HG03565 (cell line): Measurements from ENCODE around the gene PLEK.
"Not testable (repeated sequence)": the region's sequence is repeated elsewhere in the genome, so short reads cannot be mapped to it uniquely, and the experiment has no call there.

Experiments
- ATAC-seq: cut with Tn5 transposase; IDR thresholded peaks from one replicate; pipeline ENCODE4 v1.9.1; 2021; ENCODE audit warnings: mild to moderate bottlenecking, moderate library complexity; ENCODE audit not compliant: unreplicated experiment

Gene PLEK

GRCh38 chr2:68352651-68353391 is 12.3 kb upstream of the PLEK start:
- no peak for ATAC-seq

GRCh38 chr2:68356599-68357239 is 8.4 kb upstream of the PLEK start:
- no peak for ATAC-seq

DNA sequence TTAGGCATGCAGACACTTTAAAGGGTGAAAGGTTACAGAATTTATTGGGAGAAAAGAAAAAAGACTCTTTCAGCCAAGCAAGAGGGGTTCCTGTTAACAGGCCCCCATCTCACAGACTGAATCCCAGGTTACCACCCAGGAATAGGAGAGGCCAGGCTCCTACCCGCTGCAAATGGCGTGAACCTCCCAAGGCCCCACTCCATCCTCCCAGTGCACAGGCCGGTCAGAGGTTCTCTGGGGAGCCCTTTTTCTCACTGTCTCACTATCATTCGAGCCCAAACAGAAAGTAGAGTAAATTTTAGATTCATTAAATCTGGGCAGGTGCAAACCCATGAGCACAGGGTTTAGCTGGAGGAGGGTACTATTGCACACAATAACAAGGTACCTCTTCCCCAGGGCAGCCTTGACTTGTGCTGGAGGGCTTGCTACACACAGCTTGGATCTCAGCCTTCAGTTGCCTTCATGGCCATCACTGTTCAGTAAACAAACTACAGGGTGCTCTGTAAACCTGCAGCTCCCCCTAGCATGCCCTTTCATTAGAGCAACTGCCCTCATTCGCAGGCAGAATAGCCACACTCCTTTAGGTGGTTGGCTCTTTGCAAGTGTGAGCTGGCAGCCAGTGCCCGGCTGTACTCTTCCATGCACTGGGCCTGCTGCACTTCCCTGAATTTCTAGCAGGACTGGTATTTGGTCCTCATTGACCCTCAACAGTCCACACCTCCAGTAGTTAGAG is 7.3 kb upstream of the PLEK start:
- peak; percentile 58 for ATAC-seq

DNA sequence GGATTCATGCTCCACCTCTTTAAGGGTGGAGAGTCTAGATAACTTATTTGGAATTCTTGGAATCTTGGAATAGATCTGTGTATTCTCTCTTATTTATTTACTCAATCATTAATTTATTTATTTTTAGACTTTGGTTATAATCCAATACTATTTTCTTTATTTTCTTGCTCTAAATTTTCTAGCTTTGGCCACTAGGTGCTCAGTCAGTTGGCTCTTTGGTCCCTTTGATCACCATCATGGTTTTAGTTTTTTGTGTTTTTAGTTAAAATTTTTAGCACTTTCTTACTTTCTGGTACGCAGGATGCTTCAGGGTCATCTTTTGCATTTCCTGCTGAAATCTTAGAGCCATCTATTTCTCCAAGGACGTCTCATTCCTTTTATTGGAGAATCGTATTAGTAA is 5.2 kb upstream of the PLEK start:
- no peak for ATAC-seq

DNA sequence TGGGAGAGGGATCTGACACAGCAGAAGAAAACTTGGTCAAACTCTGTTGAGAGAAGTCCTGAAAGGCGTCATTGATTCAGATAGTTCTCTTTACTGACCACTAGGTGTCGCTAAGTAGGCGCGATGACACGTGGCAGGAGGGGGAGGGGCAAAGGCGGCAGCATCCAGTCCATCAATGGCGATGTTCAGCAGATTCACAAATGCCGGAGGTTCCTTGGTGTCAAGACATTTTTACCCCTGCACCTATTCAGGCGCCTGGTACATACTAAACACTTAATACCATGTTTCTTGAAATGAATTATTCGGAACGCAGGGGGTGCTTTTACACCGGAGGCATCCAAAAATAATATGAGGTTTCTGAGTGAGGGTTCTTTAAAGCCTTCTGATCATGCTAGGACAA is 3.0 kb upstream of the PLEK start:
- peak; percentile 34 for ATAC-seq

GRCh38 chr2:68362749-68363148 is 2.3 kb upstream of the PLEK start:
- ATAC-seq: no peak

- ATAC-seq: no peak
Measured at GRCh38 chr2:68363721-68364120, 1.4 kb upstream of the PLEK start.

DNA sequence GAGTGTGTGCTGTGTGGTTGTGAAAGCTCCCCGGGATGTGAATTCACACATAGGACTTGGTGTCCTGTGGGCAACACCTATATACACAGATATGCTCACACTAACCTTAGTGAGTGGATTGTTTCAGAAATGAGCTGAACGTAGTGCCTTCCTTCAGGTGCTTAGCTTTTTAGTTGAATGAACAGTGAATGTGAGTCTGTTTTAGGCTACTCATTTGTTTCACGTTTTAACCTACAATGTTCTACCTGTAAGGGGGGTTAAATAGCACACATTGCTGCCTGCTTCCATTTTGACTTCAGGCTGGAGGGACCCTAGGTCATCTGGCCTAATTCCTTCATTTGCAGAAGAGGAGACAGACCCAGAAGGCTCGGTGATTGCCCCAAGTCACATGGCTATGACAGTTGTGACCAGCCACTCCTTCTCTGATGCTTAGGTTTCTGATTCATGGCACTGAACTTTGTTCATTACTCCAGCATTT is 1.0 kb downstream of the PLEK start:
- peak; percentile 33 for ATAC-seq

DNA sequence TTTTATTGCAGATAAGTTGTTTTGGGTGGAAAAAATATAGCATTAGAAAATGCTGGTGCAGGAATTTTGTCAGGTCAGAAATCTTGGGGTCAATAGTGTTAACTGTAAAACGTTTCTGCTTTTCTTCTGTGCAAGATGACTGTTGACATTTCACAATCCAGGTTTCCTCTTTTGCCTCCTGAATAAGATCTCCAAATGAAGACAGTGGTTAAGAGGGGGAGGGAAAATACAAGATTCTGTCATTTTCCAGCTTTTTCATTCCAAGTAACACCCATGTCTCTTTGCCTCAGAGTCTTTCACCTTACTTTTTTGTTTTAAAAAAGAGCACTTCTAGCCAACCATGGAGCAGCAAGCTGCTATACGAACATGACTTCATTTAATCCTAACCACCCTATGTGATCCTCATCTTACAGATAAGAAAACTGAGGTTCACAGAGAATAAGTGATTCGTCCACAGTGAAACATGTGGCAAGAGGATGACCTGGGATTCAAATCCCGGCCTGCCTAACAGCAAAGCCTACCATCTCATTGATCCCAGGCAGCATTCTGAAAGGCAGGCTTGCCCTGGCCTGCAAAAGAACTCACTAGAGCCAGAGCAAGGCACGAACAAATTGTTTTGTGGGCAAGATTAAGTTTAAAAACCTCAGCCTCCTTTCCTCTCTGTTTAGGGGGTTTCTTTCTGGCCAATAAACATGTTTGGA is 3.0 kb downstream of the PLEK start:
- no peak for ATAC-seq

- ATAC-seq: no peak
Measured at GRCh38 chr2:68368654-68369336, 3.7 kb downstream of the PLEK start.

- ATAC-seq: no peak
Measured at GRCh38 chr2:68369337-68369734, 4.3 kb downstream of the PLEK start.

DNA sequence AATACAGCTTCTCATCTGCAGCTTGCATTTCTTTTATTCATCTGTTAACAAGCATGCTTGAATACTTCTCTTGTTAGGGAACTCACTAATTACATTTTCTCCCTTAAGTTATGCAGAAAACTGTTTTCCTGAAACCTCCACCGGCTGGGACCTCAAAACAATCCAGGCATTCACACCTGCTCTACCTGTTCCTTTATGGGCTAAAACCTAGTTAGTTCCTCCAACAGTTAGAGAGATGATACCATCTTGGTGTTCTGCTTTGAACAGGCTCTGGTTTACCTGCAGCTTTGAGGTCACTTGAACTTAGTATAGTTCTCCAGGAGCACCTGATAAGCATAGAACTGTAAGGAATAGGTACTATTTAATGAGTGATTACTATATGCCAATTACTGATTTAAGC is 6.1 kb downstream of the PLEK start:
- no peak for ATAC-seq

- ATAC-seq: peak; percentile 28
Measured at GRCh38 chr2:68371581-68371980, 6.5 kb downstream of the PLEK start.

DNA sequence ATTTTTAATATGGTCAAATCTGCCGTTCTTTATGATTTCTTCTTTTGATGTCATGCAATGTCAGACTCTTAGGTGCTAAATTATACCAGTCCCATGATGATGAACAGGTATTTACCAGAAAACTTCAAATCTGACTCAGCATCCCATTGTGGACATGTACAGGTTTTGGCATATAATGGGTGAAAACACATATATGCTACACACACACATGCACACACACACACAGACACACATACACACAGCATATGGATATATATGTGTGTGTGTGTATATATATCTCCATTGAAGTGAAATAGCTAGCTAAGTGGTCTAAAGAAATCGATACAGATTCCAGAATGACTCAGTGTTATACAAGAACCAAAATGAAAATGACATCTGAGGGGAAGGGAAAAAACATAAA is 7.4 kb downstream of the PLEK start:
- ATAC-seq: no peak

DNA sequence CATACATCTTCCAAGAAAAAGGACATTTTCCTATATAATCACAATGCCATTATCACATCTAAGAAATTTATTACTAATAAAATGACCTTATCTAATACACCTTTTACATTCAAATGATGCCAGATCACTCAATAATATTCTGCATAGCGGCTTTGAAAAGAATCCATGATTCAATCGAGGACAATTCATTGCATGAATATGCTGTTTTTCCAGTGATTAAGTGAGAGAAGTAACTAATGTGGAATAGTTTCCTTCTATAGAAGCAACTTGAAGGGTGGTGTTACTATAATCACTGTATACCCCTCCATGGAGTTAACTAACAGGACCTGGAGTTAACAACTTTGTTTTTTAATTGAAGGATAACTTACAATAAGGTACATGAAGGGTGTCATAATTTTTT is 9.1 kb downstream of the PLEK start:
- ATAC-seq: no peak

DNA sequence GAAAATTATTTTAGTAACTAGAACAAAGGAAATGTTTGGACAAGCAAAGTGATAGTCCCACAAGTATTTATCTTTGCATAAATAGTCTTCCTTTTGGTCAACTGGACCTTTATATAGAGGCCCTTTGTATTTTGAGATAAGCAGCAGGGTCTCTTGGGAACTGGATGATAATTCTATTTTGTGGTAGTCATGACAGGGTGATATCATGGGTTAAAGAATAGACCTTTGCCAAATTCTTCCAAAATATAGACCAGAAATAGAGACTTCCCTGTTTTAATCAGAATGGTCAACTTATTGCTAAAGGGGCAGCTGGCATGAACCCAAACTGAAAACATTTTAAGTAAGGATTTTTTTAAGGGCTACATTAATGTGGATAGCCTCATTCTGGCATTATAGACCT is 10.5 kb downstream of the PLEK start:
- no peak for ATAC-seq

- no peak for ATAC-seq
Measured at GRCh38 chr2:68377137-68377780, 12.2 kb downstream of the PLEK start.

GRCh38 chr2:68378779-68379178 is 13.7 kb downstream of the PLEK start:
- not testable (repeated sequence) for ATAC-seq

GRCh38 chr2:68379184-68379708 is 14.2 kb downstream of the PLEK start:
- peak; percentile 25 for ATAC-seq

- ATAC-seq: no peak
Measured at GRCh38 chr2:68383778-68384177, 18.7 kb downstream of the PLEK start.
